ENCODE data around the gene CAPG.

GRCh38 chr2:85355073-85355410 is 55.1 kb downstream of the CAPG start:
- TF ChIP-seq ZNF384 (IDR thresholded peaks at IDR 0.05) (no peak), SUZ12 (IDR thresholded peaks at IDR 0.05) (no peak), NFRKB (IDR thresholded peaks at IDR 0.05) (no peak), SP1 (IDR thresholded peaks at IDR 0.05) (no peak), L3MBTL2 (conservative IDR thresholded peaks at IDR 0.05) (no peak), FOXM1 (IDR thresholded peaks at IDR 0.05; ENCODE audit: borderline replicate concordance) (no peak), FOXK2 (IDR thresholded peaks at IDR 0.05) (no peak), ELF4 (IDR thresholded peaks at IDR 0.05) (no peak), BHLHE40 (IDR thresholded peaks at IDR 0.05; ENCODE audit: borderline replicate concordance) (no peak)

Data from HEK293T (cell line).